ENCODE measurements around the gene AWAT1.
"Not testable (repeated sequence)": the region's sequence is repeated elsewhere in the genome, so short reads cannot be mapped to it uniquely, and the experiment has no call there.

The AWAT1 gene

DNA sequence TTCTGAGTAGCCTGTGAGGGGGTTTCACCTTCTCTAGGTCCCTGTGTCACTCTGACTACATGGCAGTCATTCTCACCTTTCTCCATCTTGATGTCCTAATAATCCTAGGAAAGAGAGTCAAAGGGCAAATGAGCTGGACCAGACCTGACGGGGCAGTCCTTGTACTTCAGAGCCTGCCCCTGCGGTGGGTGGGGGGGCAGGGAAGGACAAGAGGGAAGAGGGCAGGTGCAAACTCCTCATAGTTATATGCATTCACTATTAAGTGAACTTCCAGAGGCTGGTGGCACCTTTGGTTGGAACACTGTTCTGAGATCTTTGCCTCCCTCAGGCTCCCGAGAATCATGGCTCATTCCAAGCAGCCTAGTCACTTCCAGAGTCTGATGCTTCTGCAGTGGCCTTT is at the start of gene AWAT1:
AWAT1 (plus strand) TSS at position 301 of the 400 bp plus-strand sequence; CDS start at position 342, 41 bp downstream.
- DNase-seq (ENCODE audit: low read depth in 2 of 2) = no peak

- DNase-seq (ENCODE audit: low read depth in 2 of 2) = no peak
Observed at GRCh38 chrX:70190225-70190624, 44.2 kb upstream of the AWAT1 start.

DNA sequence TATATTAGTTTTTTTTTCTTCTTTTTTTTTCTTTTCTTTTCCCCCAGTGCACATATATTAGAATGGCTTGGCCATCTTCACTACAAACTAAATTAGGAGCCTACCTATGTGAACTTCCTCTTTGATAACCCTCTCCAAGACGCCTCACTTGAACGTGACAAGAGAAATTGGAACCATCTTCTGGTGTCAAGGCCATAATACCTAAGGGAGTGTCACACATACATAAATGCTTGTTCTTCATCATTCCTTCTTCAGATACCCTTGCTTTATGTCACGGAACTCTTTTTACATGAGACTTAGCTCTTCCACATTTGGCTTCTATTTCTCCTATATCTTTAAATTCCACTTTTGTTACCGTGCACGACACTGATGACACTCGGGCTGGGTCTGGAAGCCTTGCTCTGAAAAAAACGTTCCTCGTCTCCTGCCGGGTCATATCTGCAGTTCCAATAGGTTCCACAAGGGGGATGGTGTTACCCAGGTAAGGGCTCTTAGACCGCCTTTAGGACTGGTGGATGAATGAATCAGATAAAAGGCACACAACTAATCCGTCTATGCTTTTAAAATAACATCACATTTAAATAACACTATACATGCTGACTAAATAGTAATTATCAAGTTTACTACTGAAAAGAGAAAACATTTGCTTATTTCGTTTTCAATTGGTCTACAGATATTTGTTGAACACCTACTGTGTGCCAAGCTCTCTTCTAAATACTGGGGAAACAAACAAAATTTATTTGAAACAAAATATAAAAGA is 37.3 kb upstream of the AWAT1 start:
- peak; percentile 27 to 37 for DNase-seq (ENCODE audit: low read depth in 2 of 2)

DNA sequence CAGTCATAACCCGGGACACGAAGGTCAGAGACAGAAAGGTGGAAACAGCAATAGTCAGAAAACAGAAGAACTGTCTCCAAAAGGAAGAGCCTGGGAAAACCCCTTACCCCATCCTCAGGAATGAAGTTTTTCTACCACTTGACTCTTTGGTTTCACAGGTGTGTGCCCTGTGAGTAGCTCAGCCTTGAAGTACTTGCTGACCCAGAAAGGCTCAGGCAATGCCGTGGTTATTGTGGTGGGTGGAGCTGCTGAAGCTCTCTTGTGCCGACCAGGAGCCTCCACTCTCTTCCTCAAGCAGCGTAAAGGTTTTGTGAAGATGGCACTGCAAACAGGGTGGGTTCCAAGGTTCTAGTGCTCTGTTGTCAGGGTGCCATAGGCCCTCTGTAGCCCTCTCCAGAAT is 32.7 kb upstream of the AWAT1 start:
- DNase-seq (ENCODE audit: low read depth in 2 of 2) = no peak

DNA sequence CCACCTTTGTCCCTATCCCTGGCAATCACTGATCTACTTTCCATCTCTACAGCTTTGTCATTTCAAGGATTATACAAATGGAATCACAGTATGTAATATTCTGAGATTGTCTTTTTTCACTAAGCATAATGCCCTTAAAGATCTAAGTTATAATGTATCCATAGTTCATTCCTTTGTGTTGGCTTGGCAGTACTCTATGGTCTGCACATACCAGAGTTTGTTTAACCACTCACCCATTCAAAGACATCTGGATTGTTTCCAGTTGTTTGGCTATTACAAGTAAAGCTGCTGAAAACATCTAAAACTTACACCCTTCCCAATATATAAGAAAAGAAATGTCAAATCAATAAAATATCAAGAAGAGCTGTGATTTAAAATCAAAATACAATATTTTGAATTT is 26.0 kb upstream of the AWAT1 start:
- no peak for DNase-seq (ENCODE audit: low read depth in 2 of 2)

DNA sequence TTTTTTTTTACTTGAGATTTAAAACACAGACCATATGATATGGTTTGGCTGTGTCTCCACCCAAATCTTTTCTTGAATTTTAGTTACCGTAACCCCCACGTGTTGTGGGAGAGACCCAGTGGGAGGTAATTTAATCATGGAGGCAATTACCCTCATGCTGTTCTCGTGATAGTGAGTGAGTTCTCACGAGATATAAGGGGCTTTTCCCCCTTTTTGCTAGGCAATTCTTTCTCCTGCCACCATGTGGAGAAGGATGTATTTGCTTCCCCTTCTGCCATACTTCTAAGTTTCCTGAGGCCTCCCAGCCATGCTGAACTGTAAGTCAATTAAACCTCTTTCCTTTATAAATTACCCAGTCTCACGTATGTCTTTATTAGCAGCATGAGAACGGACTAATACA is 24.9 kb upstream of the AWAT1 start:
- not testable (repeated sequence) for DNase-seq (ENCODE audit: low read depth in 2 of 2)

DNA sequence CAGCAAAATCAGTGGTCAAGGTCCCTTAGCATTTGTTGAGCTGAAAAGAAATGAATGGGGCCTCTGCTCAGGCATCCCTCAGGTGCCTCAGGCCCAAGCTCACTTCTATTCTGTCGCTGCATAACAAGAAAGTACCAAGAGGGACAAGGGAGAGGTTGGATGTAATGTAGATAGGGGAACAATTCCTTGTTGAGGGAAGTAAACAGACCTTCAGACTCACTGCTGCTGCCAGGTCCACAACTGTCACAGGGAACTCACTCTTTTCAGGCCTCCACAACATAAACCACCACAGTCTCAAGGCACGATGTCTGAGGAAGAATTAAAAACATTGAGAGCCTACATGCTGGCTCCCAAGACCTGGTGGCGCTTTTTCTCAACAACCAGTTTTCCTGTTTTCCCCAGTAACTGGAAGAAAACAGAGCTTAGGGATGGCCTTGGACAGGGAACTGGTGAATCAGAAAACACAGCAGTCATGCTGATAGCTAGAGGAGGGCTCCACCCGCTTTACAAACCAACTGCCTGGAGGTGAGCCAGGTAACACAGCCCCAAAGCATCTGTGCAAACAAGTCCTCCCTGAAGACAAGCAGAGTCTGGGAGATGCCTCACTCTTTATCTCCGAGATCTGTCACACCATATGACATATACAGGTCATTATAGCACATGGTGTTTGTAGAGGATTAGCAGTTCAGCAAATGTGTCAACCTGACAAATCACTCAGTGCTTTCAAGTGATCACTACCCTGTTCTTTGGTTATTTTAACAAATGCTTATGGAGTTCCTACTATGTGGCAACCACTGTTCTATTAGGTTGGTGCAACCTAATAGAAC is 14.3 kb upstream of the AWAT1 start:
- no peak for DNase-seq (ENCODE audit: low read depth in 2 of 2)

GRCh38 chrX:70226048-70226447 is 8.4 kb upstream of the AWAT1 start:
- no peak for DNase-seq (ENCODE audit: low read depth in 2 of 2)

DNA sequence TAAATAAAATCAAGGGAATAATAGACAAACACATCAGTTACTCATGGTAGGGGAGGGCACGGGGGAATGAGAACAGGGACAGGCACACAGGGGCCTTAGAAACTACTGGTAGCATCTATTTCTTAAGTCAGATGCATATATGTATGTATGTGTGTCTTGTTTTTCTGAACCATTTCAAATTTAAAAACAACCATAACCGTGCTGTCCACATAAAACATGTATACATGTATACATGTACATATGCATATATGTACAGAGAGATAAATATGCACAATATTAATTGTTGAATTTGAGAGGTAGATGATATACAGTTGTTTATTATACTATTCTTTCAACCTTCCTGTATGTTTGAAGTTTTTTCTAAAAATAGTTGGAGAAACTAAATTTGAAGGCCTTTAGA is 7.8 kb upstream of the AWAT1 start:
- no peak for DNase-seq (ENCODE audit: low read depth in 2 of 2)

DNA sequence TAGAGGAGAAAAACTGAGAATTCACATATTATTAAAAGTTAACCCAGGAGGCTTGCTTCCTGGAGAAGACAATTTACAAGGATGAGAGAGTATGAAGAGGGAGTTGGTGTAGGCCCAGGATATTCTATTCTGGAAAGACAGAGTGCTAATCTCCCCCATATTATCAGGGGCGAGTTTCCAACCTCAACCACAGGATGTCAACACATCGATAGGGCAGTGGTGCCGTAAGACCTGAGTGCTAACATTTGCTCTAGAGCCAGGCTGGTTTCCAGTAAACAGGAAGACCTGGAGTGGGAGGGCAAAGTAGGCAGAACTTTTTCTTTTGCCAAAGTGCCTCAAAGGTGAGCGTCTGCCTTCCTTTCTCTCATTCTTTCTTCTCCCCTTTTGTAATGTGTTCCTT is 2.8 kb upstream of the AWAT1 start:
- no peak for DNase-seq (ENCODE audit: low read depth in 2 of 2)

DNA sequence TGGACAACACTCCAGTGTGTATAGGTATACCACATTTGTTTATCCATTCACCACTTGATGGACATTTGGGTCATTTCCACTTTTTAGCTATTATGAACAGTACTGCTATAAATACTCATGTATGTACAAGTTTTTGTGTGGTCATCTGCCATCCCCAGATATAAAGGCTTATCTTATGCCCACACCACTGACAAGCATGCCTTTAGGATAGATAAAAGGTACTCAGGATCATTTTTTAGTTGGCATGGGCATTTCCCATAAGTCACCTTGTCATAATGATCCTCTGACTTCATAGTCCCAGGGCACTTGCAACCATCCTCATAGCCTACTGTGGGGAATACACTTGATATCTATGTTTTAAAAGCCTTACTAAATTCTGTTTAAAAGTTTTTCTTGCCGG is 6.3 kb downstream of the AWAT1 start:
- DNase-seq (ENCODE audit: low read depth in 2 of 2) = no peak

DNA sequence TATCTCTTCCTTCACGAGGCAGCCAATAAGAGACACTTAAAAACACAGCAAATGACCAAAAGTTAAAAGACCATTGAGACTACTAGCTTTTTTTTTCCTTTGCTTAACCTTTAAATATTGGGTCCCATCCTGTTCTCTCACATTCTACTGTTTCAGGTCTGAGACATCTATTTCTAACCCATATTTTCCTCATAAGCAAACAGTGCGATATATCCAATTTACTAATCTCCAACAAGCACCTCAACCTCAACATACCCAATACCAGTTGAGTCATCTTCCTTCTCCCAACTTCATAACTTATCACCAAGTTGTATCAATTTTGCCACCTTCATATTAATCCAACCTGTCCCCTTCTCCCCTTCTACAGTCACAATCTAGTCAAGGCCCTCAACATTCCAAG is 7.0 kb downstream of the AWAT1 start:
- no peak for DNase-seq (ENCODE audit: low read depth in 2 of 2)

DNA sequence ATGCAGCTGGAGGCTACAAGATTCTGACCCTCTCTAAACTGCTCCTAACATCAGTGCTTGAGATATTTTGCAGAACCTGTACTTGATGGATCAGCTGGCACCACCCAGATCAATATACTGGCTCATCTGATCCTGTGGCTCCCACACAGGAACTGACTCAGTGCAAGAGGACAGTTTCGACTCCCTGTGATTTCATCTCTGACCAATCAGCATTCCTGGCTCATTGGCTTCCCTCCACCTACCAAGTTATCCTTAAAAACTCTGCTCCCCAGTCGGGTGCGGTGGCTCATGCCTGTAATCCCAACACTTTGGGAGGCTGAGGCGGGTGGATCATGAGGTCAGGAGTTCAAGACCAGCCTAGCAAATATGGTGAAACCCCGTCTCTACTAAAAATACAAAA is 9.1 kb downstream of the AWAT1 start:
- DNase-seq (ENCODE audit: low read depth in 2 of 2) = not testable (repeated sequence)

- DNase-seq (ENCODE audit: low read depth in 2 of 2) = no peak
Observed at GRCh38 chrX:70244881-70245280, 10.4 kb downstream of the AWAT1 start.

DNA sequence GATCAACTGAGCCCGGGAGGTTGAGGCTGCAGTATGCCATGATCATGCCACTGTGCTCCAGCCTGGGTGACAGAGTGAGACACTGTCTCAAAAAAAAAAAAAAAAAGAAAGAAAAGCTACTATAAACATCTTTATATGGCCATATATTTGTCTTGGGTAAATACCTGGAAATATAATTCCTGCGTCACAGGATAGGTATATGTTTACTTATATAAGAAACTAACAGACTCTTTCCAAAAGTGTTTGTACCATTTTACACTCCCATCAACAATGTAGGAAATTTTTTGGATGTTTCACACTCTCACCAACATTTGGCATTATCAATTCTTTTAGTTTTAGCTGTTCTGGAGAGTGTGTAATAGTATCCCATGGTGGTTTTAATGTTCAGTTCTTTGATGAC is 12.8 kb downstream of the AWAT1 start:
- no peak for DNase-seq (ENCODE audit: low read depth in 2 of 2)

GRCh38 chrX:70252491-70252890 is 18.0 kb downstream of the AWAT1 start:
- no peak for DNase-seq (ENCODE audit: low read depth in 2 of 2)

- DNase-seq (ENCODE audit: low read depth in 2 of 2) = no peak
Observed at GRCh38 chrX:70253377-70254062, 19.1 kb downstream of the AWAT1 start.

DNA sequence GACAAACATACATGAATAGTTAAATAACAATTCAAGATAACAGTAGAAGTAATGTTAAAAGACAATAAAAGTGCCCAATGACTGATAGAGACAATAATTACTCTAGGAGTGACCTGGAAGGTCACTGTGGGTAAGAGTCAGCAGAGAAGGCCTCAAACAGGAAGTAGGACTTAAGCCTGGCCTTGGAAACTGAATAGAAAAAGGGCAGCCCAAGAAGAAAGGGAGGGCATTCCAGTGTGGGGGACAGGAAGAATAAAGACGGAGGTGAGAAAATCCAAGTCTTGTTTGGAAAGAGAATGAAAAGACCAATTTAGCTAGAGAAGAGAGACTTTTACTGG is 19.6 kb downstream of the AWAT1 start:
- DNase-seq (ENCODE audit: low read depth in 2 of 2) = no peak

GRCh38 chrX:70254909-70255308 is 20.5 kb downstream of the AWAT1 start:
- no peak for DNase-seq (ENCODE audit: low read depth in 2 of 2)

GRCh38 chrX:70255452-70255851 is 21.0 kb downstream of the AWAT1 start:
- no peak for DNase-seq (ENCODE audit: low read depth in 2 of 2)

GRCh38 chrX:70257423-70258288 is 23.2 kb downstream of the AWAT1 start:
- no peak for DNase-seq (ENCODE audit: low read depth in 2 of 2)

DNA sequence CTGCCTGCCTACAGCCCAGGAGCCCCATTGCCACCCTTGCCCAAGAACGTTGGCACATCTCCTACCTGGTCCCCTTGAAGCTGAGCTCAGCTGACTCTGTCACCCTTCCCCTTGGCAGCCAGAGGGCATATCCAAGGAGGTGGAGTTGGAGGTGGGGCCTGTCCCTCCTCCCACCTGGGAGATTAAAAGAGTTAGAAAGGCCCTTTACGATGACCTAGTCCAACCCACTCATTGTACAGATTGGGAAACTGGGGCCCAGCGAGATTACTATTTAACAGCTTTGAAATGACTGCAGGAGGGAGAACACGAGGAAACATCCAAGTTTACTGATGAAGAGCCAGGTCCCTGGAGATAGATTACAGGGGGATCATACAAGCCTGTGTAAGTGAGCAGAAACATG is 25.6 kb downstream of the AWAT1 start, which contains the start of gene P2RY4:
P2RY4 (minus strand) TSS at position 101 of the 400 bp plus-strand sequence. CDS start 580 bp downstream, outside the sequence.
- DNase-seq (ENCODE audit: low read depth in 2 of 2) = no peak

Data from stimulated activated CD4-positive, alpha-beta T cell treated with anti-CD3 and anti-CD28 coated beads, Interleukin-1b, Interleukin-23, amount 100 ng/mL, for 1 hour (primary cell).